ENCODE measurements around the gene UNC5C. TPM values are rescaled to one million over a fixed set of nuclear protein-coding genes. Genes with fewer than 3 reads are reported as not detected.
A peak's percentile ranks its signal among the peaks of the same experiment; 100 is the strongest.

Gene UNC5C
- total RNA-seq, 1 experiment from 2014 or later: not detected

DNA sequence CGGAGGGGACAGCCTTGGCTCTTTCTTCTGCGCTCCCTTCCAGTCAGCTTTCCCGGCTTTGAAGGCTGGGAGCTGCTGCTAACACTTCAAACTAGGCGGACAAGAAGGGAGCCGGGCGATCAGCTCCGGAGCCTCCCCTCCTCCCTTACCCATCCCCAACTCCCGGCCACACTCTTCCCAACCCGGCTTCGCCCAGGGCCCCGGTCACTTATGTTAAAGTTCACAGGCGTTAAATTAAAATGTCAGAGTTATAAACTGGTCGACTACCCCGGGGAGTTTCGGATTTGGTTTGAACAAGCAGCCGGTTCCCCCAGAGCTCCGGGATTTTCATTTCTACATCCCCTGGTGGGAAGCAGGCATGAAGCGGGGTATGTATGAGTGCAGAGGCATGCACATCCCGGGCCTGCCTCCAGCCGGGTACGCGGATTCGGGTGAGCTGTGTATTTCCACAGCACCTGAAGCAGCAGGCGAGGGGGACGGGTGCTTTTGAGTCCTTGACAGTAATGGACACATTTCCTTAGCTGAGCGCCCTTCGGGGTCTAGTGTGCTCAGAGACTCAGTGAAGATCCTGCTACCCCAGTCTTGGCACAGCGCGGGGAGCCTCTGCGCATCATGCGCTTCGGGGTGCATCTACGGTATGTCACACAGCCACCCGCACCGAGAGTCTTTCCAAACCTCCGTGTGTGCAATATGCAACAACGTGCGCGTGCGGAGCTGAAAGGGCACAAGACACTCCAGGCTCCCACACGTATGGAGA lies 880 bp downstream of the UNC5C start:
- in situ Hi-C loops (cut with HindIII; ENCODE audit: low sequenced_read_pairs): no loop called here
- peak; percentile 52 for DNase-seq (ENCODE audit: low spot score)

DNA sequence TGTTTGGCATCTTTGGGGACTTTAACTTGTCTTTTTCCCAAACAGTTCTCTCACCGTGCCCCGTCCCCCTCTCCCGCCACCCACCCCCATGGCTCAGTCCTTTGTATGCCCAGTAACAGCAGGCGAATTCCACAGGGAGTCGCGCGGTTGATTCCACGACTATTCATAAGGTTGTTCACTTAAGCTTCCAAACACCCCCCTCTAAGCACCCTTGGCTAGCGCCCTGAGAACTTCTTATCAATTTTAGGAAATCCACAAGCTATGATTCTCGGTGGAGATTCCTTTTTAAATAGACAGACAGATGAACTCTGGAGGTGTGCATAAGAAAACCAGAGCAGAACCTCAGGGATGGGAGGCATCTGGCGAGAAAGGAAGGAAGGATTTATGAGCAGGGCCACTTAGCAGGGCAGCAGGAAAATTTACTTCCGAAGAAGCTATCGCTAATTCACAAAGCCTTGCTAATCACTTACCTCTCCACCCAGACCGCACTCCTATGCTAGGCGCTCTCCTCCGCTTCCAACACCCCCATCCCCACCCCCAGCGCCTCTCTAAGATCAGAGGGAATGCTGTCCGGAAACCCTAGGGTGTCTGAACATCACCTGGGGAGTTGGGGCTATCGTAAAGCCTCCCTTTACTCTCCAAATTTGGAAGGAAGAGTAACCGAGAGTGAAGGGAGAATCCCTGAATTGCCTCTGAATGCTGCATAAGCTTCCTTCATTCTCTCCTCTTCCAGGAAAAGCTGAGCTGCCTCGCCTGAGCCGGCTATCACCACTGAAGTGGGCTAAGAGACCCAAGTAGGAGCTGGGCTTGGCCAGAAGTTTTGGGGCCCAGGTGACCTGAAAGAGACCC lies 1.7 kb downstream of the UNC5C start:
- in situ Hi-C loops (cut with HindIII; ENCODE audit: low sequenced_read_pairs): no loop called here
- peak; percentile 58 for DNase-seq (ENCODE audit: low spot score)

DNA sequence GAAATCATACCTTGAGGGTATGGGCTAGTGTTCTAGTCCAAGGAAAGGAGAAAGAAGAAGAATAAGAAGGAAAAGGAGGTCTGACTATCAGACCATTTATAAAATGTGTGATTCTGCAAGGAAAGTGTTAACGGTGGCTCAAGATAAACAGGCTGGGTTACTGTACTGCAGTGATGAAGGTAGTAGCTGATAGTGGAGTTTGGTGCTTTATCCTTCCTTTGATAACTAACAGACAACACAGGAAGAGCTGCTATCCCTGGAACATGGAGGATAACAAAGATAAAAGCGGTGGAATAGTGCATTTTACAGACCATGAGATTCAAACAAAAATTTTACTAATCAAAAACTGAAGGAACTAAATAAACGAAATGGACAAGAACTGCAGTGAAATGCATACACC lies 2.6 kb downstream of the UNC5C start:
- in situ Hi-C loops (cut with HindIII; ENCODE audit: low sequenced_read_pairs): no loop called here
- DNase-seq (ENCODE audit: low spot score): peak; percentile 57

DNA sequence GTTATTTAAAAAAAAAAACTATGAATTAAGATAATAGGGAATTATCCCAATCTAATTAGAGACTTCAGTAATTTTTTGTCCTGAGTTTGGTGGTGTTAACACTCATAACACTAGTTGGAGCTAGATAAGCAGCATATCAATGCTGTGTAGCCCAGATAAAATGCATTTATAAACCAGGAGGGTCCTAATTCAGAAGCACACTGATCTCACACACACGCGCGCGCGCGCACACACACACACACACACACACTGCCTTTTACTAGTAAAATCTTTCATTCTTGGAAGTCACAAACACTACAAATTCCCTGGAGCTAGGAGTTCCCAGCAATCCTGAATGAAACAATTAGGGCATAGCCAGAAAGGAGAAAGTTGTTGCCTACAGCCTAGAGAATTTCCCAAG lies 3.2 kb downstream of the UNC5C start:
- peak; percentile 44 for DNase-seq (ENCODE audit: low spot score)

DNA sequence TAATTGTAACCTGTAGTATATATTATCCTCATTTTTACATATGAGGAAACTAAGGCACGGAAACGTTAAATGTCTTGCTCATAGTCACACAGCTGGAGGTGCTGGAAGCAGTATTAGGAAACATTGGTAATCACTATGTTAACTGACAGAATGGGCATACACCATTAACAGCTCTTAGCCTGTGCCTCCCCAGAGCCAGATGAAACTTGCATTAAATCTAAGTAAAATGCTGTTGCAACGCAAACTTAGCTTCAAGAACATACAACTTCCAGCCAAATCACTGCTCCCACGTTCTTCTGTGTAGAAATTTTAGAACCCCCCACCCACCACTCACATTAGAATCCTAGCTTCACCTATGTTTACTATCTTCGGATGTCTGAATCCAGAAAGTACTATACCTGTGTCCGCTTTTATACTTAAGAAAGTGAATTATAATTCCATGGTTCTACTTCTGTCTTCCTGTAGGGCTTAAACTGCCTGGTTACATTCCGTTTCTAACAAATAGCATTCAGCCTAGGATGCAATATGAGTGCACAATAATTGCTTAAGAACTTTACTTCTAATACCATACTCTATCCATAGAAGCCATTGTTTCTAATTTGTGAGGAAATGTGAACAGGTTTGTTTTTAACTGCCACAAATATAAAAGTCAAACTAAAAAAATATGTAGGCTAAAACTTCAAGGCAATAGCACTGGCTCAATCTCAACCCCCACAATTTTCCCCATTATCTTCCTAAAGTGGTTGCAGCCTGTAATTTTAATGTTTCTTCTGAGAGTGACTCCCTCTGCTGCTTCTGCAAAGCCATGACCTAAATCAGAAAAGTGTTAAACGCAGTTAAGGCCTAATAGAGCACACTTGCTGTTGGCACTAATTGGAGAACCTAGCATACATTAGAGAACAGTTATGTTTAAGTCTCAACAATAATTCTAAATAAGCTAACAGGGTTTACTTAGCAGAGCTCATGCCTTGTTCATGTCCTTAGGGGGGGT lies 4.4 kb downstream of the UNC5C start:
- peak; percentile 49 for DNase-seq (ENCODE audit: low spot score)

More for the DNA sequence above, 3.2 kb downstream of the UNC5C start:
- in situ Hi-C loops (cut with HindIII; ENCODE audit: low sequenced_read_pairs): no loop called here

DNA sequence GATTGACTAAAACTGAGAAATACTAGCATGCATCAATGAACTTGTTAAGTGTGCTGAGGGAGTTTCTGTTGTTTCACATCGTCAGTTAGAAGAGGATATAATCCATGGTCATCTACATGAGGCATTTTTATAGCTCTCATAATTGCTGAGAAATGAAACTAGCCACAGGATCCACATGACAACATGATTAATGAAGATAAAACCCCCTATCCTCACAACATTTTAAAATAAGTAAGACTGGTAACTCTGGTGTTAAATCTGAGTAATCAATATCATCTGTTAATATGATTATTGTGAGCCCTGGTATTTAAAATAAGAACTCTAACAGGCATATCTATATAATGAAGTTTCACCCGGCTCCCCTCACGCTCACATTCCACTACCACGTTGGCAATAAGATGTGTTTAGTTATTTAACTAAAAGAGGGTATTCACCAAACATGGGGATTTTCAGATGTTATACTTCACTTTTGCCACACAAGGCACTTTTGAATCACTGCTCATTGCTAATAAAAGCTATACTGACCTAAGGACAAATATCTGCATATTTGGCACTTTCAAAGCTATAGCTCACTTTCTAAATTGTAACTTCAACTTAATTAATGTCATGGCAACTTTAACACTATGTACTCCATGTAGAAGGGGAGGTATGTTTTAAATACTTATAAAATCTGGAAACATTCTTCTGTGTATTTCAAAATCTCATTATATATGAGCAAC lies 6.7 kb downstream of the UNC5C start:
- no peak for DNase-seq (ENCODE audit: low spot score)
- in situ Hi-C loops (cut with HindIII; ENCODE audit: low sequenced_read_pairs): no loop called here

More for the DNA sequence above, 4.4 kb downstream of the UNC5C start:
- in situ Hi-C loops (cut with HindIII; ENCODE audit: low sequenced_read_pairs): no loop called here

DNA sequence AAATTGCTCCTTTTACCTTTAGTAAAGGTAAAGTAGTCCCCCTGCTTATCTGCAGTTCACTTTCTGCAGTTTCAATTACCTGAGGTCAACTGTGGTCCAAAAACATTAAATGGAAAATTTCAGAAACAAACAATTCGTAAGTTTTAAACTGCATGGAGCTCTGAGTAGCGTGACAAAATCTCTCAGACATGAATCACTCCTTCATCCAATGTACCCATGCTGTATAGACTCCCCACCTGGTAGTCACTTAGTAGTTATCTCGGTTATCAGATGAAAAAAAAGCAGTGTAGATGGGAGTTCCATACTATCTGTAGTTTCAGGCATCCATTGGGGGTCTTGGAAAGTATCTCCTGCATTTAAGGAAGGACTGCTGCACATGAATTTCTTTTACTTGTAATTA lies 7.7 kb downstream of the UNC5C start:
- in situ Hi-C loops (cut with HindIII; ENCODE audit: low sequenced_read_pairs): no loop called here
- no peak for DNase-seq (ENCODE audit: low spot score)

DNA sequence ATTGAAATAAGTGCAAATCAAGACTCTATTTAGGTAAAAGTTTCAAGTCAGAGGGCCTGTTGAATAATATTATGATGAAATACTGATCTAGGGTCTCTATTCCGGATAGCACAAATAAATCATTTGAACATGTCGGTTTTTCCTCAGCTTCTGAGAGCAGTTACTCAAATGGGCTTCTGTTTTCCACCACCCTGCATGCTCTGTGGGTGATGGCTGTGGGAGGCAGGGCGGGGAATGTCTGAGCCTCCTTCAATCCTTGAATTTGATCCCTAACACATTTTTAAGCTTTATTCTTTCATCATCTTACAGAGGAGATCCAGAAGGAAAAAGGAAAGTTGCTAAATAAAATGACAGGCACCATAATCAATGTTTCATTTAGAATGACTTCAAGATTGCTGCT lies 8.5 kb downstream of the UNC5C start:
- DNase-seq (ENCODE audit: low spot score): no peak
- in situ Hi-C loops (cut with HindIII; ENCODE audit: low sequenced_read_pairs): no loop called here

DNA sequence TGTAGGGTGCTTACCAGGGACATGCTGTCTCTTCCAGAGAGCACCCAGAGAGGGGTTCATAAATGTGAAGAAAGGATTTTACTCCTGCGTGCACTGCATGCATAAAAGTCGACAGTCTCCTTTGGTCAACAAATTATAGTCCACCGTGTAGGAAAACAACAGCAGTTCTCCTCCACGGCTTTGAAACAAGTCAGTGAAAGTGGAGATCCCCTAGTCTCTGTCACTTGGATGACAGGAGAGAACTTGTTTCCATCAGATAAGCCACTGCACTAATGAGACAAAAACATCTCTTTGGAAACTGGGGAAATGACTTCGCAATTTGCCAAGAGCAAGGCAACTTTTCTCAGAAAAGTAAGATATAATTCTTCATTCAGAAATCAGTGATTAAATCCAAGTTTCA lies 9.7 kb downstream of the UNC5C start:
- DNase-seq (ENCODE audit: low spot score): no peak
- in situ Hi-C loops (cut with HindIII; ENCODE audit: low sequenced_read_pairs): no loop called here

DNA sequence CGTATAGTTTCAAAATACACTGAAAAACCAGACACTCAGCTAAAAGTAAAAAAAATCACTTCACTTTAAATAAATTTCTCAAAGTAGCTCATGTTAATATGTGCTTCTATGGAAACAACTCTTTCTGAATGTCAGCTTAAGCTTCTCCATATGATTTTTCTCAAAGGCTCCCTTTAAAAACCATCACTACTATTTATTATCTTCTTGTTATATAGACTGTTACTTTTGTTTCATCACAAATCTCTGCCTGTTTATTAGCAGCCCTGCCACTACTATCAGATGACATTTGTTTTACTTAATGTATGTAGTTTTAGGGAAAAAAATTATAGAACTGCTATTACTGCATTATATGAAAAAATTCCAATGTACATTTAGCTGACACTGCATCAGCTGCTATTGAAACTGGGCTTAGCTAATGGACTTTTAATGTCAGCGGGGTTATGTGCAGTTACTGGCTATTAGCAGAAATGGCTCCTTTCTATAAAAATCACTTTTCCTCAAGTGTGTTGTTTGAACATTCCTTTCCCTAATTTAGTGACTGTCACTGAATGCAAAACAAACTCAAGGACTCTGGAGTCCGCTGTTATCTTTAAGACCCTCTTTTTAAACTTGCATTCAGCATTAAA lies 10.8 kb downstream of the UNC5C start:
- in situ Hi-C loops (cut with HindIII; ENCODE audit: low sequenced_read_pairs): no loop called here
- no peak for DNase-seq (ENCODE audit: low spot score)

DNA sequence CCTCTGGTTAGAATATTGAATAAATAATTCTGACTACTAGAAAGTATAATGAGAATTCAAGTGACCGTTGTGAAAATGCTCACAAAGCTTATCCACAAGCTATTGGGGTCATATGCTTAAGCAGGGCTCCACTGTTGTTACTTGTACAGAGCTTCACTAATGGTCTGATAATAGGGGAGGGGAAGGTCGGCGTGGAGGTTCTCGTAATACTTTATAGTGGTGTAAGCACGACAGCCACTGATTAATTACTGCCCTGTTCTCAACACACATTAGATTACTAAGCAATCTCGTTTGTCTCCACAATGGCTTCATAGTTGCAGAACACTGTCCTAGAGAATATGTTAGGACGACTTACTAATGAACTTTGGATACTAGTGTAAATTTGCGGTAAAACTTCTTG lies 11.6 kb downstream of the UNC5C start:
- no peak for DNase-seq (ENCODE audit: low spot score)
- in situ Hi-C loops (cut with HindIII; ENCODE audit: low sequenced_read_pairs): no loop called here

DNA sequence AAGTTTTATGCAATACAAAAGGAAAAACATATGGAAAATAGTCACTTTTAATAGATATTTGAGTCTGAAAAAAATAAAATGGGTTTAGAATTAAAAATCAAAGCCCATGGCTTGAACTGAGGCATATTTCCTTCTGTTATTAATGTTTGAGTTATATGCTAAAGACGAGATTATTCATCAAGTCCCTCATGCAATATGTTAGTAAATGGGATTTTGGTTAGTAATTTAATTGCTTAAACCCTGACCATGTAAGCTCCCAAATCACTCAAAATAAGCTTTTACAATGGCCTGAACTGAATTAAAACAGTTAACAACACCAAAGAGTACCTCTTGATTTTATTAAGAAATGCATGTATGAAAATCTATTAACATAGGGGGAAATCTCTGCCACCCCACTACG lies 12.1 kb downstream of the UNC5C start:
- in situ Hi-C loops (cut with HindIII; ENCODE audit: low sequenced_read_pairs): no loop called here
- no peak for DNase-seq (ENCODE audit: low spot score)

DNA sequence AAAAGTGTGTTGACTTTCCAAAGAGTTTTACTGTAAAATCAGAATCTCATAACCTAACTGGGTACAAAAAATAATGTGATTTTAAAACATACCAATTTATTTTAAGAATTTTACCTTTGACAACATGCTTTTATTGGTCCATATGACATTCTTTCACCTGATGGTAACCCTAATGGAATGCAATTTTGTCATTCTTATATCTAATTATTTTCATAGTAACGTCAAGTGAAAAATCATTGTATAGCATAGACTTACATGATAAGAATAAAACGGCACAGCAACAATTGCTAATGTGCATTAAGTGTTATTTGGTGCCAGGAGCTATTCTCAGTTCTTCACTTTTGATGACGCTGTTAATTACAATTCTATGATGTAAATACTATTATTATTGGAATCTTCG lies 13.6 kb downstream of the UNC5C start:
- in situ Hi-C loops (cut with HindIII; ENCODE audit: low sequenced_read_pairs): no loop called here
- DNase-seq (ENCODE audit: low spot score): no peak

DNA sequence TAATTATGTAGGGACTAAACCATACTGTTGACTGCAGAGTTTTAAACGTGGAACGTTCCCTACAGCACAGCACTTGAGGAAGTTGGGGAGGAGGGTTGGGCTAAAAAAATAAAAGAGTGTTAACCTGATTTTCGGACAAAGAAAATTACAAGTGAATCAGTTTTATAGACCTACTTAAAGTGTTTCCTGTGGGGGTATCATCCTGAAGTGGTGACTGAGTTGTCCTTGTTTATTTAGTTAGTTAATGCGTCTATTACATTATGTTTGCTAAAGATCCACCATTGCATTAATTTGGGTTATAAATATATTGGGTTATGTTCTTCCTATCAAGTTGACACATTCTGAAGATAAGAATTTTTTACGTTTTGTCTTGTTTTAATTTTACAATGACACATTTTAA lies 14.7 kb downstream of the UNC5C start:
- in situ Hi-C loops (cut with HindIII; ENCODE audit: low sequenced_read_pairs): no loop called here
- no peak for DNase-seq (ENCODE audit: low spot score)

DNA sequence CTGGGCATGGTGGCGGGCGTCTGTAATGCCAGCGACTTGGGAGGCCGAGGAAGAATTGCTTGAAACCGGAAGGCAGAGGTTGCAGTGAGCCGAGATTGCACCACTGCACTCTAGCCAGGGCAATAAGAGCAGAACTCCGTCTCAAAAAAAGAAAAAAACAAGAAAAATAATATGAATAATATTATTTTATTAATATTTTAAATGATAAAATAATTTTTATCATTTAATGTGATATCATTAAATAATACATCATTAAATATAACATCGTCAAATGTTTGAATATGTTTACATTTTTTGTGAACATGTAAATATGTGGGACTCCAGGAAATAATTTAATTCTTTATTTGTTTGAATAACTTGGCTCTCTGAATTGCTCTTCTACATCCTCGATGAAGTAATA lies 15.5 kb downstream of the UNC5C start:
- in situ Hi-C loops (cut with HindIII; ENCODE audit: low sequenced_read_pairs): no loop called here
- no peak for DNase-seq (ENCODE audit: low spot score)

DNA sequence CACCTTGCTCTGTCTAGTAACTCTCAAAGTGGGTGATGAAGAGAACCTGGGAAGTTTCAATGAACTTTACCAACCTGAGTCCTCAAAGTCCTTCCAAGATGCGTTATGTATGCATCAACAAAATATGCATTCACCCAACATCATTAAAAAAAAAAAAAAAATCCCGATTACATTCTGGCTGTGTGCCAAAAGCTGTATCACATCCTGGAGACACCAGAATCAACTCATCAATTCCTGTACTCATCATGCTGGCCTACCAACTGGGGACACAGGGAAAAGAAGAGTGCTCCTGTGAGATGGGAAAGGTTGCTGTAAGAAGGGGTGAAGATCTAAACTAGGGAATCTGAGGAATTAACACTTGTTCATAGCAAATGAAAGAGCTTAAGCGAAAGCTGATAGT lies 16.5 kb downstream of the UNC5C start:
- in situ Hi-C loops (cut with HindIII; ENCODE audit: low sequenced_read_pairs): no loop called here
- no peak for DNase-seq (ENCODE audit: low spot score)

DNA sequence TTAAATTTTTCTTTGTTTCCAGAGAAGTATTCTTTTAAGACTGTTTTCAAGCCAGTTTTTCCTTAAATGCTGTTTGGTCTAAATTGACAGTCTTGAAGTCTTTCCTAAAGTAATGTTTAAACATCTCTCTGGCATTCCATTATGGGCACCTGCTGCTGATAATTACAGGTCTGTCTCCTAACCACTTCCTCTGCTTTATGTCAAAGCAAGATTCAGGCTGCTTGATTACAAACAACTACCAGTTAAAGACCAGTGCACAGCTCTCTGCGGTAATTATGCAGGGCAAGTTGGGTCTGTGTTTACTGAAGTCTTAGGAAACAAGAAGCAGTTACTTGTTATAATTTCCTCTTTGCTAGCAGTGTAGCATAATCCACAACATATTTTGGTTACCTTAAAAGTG lies 17.6 kb downstream of the UNC5C start:
- in situ Hi-C loops (cut with HindIII; ENCODE audit: low sequenced_read_pairs): no loop called here
- DNase-seq (ENCODE audit: low spot score): no peak

DNA sequence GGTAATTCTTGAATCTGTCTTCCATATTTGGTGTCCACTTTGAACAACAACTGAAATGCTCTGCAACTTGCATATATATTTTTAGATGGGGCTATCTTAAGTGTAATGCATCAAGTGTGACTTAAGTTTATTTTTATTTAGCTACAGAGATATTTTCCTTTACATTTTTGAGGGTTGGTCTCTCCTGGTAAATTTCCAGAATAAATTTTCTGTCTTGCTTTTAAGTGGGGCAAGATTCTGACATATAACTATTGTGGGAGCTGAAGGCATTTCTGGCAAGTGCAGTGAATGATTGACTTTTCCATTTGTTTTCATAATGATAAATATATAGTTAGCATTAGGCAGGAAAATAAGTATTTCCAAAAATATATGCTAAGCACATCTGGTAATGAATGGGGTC lies 18.8 kb downstream of the UNC5C start:
- no peak for DNase-seq (ENCODE audit: low spot score)

More for the DNA sequence above, 18.8 kb downstream of the UNC5C start:
- in situ Hi-C loops (cut with HindIII; ENCODE audit: low sequenced_read_pairs): no loop called here

Measured in G401 (cell line).